GM18519 (cell line): Measurements from ENCODE around the gene WASF3.

ENCODE experiments used
- ATAC-seq: cut with Tn5 transposase; IDR thresholded peaks from one replicate; pipeline ENCODE4 v1.9.1; 2021; ENCODE audit warnings: mild to moderate bottlenecking, moderate library complexity; ENCODE audit not compliant: unreplicated experiment, low FRiP score

WASF3 gene

GRCh38 chr13:26585136-26585535 lies 27.7 kb downstream of the WASF3 start:
- no peak for ATAC-seq

GRCh38 chr13:26587251-26587650 lies 29.8 kb downstream of the WASF3 start:
- no peak for ATAC-seq

GRCh38 chr13:26589226-26589625 lies 31.7 kb downstream of the WASF3 start:
- ATAC-seq: no peak

GRCh38 chr13:26589754-26590153 lies 32.3 kb downstream of the WASF3 start:
- ATAC-seq: no peak

GRCh38 chr13:26590379-26590778 lies 32.9 kb downstream of the WASF3 start:
- ATAC-seq: no peak

- no peak for ATAC-seq
Observed at GRCh38 chr13:26590951-26591350, 33.5 kb downstream of the WASF3 start.

GRCh38 chr13:26591672-26592071 lies 34.2 kb downstream of the WASF3 start:
- no peak for ATAC-seq

GRCh38 chr13:26593661-26594060 lies 36.2 kb downstream of the WASF3 start:
- ATAC-seq: no peak

GRCh38 chr13:26594363-26594762 lies 36.9 kb downstream of the WASF3 start:
- ATAC-seq: no peak

GRCh38 chr13:26596458-26596857 lies 39.0 kb downstream of the WASF3 start:
- no peak for ATAC-seq

- no peak for ATAC-seq
Observed at GRCh38 chr13:26599403-26599802, 41.9 kb downstream of the WASF3 start.

- ATAC-seq: no peak
Observed at GRCh38 chr13:26599860-26600259, 42.4 kb downstream of the WASF3 start.

- no peak for ATAC-seq
Observed at GRCh38 chr13:26600343-26600742, 42.9 kb downstream of the WASF3 start.

GRCh38 chr13:26601669-26602068 lies 44.2 kb downstream of the WASF3 start:
- ATAC-seq: no peak

- no peak for ATAC-seq
Observed at GRCh38 chr13:26602783-26603182, 45.3 kb downstream of the WASF3 start.

GRCh38 chr13:26604784-26605545 lies 47.5 kb downstream of the WASF3 start:
- no peak for ATAC-seq

- no peak for ATAC-seq
Observed at GRCh38 chr13:26605845-26606244, 48.4 kb downstream of the WASF3 start.

- no peak for ATAC-seq
Observed at GRCh38 chr13:26606631-26607030, 49.1 kb downstream of the WASF3 start.

GRCh38 chr13:26614721-26615120 lies 57.2 kb downstream of the WASF3 start:
- no peak for ATAC-seq

- ATAC-seq: no peak
Observed at GRCh38 chr13:26616126-26616525, 58.6 kb downstream of the WASF3 start.

GRCh38 chr13:26618726-26619125 lies 61.2 kb downstream of the WASF3 start:
- no peak for ATAC-seq

GRCh38 chr13:26619358-26619757 lies 61.9 kb downstream of the WASF3 start:
- ATAC-seq: no peak
